Measurements from ENCODE around the gene PPT1.

The PPT1 gene

GRCh38 chr1:40034869-40035268 lies 62.2 kb downstream of the PPT1 start:
- ChIA-PET POLR2A (no interaction called here), CTCF (interaction anchor here (4.2 kb wide), 1 partner anchor 115 kb away, joined by 26 read pairs; no protein-coding TSS in a partner anchor)
- TF ChIP-seq ELF4 (IDR thresholded peaks at IDR 0.05) (no peak), NFRKB (IDR thresholded peaks at IDR 0.05) (no peak), CTBP1 (IDR thresholded peaks at IDR 0.05; ENCODE audit: borderline replicate concordance) (no peak), SUZ12 (IDR thresholded peaks at IDR 0.05) (no peak), TARDBP (IDR thresholded peaks at IDR 0.05) (no peak), PKNOX1 (IDR thresholded peaks at IDR 0.05) (no peak), FOXA1 (IDR thresholded peaks at IDR 0.05) (no peak), ZNF384 (IDR thresholded peaks at IDR 0.05) (no peak), L3MBTL2 (conservative IDR thresholded peaks at IDR 0.05) (no peak), SP1 (IDR thresholded peaks at IDR 0.05) (no peak), FOXK2 (IDR thresholded peaks at IDR 0.05) (no peak), FOXM1 (IDR thresholded peaks at IDR 0.05; ENCODE audit: borderline replicate concordance) (no peak), ARNT (IDR thresholded peaks at IDR 0.05) (no peak), BHLHE40 (IDR thresholded peaks at IDR 0.05; ENCODE audit: borderline replicate concordance) (no peak), LEF1 (IDR thresholded peaks at IDR 0.05; ENCODE audit: borderline replicate concordance) (no peak)
- DNase-seq (ENCODE audit: extremely low spot score) = no peak

DNA sequence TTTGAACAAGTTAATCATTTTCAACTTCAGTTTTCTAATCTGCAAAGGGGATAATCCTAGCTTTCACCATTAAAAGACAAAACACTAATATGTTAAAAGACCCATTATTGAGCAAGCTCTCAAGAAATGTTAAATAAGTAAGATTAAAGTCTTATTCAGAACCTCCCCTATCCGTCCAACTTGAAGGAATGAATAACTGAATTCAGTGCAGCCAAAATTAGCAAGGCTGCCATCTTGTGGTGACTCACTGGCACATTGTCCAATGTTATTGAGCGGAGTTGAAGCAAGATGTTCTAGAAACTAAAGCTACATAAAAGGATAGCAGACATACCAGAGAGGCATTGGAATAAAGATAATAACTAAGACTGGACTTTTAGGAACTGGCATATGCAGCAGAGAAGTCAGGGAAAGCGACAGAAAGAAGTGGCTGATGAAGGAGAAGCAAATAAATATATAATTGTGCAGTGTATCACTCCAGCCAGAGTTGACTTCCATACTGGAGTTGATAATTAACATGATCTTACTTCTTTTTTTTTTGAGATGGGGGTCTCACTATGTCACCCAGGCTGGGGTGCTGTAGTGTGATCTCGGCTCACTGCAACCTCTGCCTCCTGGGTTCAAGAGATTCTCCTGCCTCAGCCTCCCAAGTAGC lies 64.7 kb downstream of the PPT1 start:
- peak; percentile 56 for DNase-seq (ENCODE audit: extremely low spot score)
- TF ChIP-seq CTBP1 (IDR thresholded peaks at IDR 0.05; ENCODE audit: borderline replicate concordance) (no peak), ELF4 (IDR thresholded peaks at IDR 0.05) (no peak), LEF1 (IDR thresholded peaks at IDR 0.05; ENCODE audit: borderline replicate concordance) (no peak), SP1 (IDR thresholded peaks at IDR 0.05) (no peak), FOXM1 (IDR thresholded peaks at IDR 0.05; ENCODE audit: borderline replicate concordance) (no peak), TARDBP (IDR thresholded peaks at IDR 0.05) (no peak), L3MBTL2 (conservative IDR thresholded peaks at IDR 0.05) (no peak), BHLHE40 (IDR thresholded peaks at IDR 0.05; ENCODE audit: borderline replicate concordance) (no peak), FOXA1 (IDR thresholded peaks at IDR 0.05) (no peak), ZNF384 (IDR thresholded peaks at IDR 0.05) (no peak)
- POLR2A ChIA-PET = no interaction called here
- CTCF ChIA-PET = interaction anchor here (0.6 to 4.2 kb wide), 17 partner anchors 9 to 445 kb away, joined by 3 to 26 read pairs (median 4); no protein-coding TSS in a partner anchor

DNA sequence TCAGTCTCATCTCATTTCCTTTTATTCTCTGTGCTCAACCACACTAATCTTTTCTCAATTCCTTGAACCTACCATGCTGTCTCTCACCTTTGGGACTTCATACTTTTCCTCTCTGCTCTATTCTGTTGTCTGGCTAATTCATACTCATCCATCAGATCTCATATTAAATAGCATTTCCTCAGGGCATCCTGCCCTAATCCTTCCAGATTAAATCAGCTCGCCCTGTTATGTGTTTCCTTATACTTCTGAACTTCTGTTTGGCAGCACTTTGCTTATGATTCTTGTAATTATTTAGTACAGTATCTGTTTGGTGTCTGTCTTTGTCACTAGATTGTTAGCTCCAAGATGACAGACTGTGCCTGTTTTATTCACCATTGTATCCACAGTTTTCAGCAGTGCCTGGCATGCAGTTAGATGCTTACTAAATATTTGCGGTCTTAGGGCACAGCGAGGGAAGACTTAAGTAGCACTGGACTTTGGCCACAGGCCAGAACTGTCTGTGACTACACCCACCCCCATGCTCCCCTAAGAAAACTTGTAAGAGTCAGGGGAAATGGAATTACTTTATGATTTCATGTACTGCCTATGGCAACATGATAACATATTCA lies 66.4 kb downstream of the PPT1 start:
- TF ChIP-seq ZNF384 (IDR thresholded peaks at IDR 0.05) (no peak), SP1 (IDR thresholded peaks at IDR 0.05) (no peak), NFRKB (IDR thresholded peaks at IDR 0.05) (no peak), CTBP1 (IDR thresholded peaks at IDR 0.05; ENCODE audit: borderline replicate concordance) (no peak), FOXA1 (IDR thresholded peaks at IDR 0.05) (no peak), LEF1 (IDR thresholded peaks at IDR 0.05; ENCODE audit: borderline replicate concordance) (no peak), TARDBP (IDR thresholded peaks at IDR 0.05) (no peak), HDGF (IDR thresholded peaks at IDR 0.05; ENCODE audit: borderline replicate concordance) (no peak), PKNOX1 (IDR thresholded peaks at IDR 0.05) (no peak), L3MBTL2 (conservative IDR thresholded peaks at IDR 0.05) (no peak), FOXM1 (IDR thresholded peaks at IDR 0.05; ENCODE audit: borderline replicate concordance) (no peak), SUZ12 (IDR thresholded peaks at IDR 0.05) (no peak), ELF4 (IDR thresholded peaks at IDR 0.05) (no peak), FOXK2 (IDR thresholded peaks at IDR 0.05) (no peak), ARNT (IDR thresholded peaks at IDR 0.05) (no peak), BHLHE40 (IDR thresholded peaks at IDR 0.05; ENCODE audit: borderline replicate concordance) (no peak)
- ChIA-PET POLR2A (interaction anchor here (2.0 kb wide), 1 partner anchor 10 kb away, joined by 4 read pairs; the partner anchor contains the start of gene CAP1), CTCF (no interaction called here)
- no peak for DNase-seq (ENCODE audit: extremely low spot score)

- no peak for DNase-seq (ENCODE audit: extremely low spot score)
- ChIA-PET POLR2A (interaction anchor here (0.9 to 2.0 kb wide), 2 partner anchors 10 to 11 kb away, joined by 3 to 4 read pairs; partner anchors contain the start of gene CAP1), CTCF (no interaction called here)
- TF ChIP-seq FOXK2 (IDR thresholded peaks at IDR 0.05) (no peak), SP1 (IDR thresholded peaks at IDR 0.05) (no peak), LEF1 (IDR thresholded peaks at IDR 0.05; ENCODE audit: borderline replicate concordance) (no peak), FOXA1 (IDR thresholded peaks at IDR 0.05) (no peak), PKNOX1 (IDR thresholded peaks at IDR 0.05) (no peak), L3MBTL2 (conservative IDR thresholded peaks at IDR 0.05) (no peak), HDGF (IDR thresholded peaks at IDR 0.05; ENCODE audit: borderline replicate concordance) (no peak), ARNT (IDR thresholded peaks at IDR 0.05) (no peak), FOXM1 (IDR thresholded peaks at IDR 0.05; ENCODE audit: borderline replicate concordance) (no peak), SUZ12 (IDR thresholded peaks at IDR 0.05) (no peak), ZNF384 (IDR thresholded peaks at IDR 0.05) (no peak), BHLHE40 (IDR thresholded peaks at IDR 0.05; ENCODE audit: borderline replicate concordance) (no peak), CTBP1 (IDR thresholded peaks at IDR 0.05; ENCODE audit: borderline replicate concordance) (no peak), ELF4 (IDR thresholded peaks at IDR 0.05) (no peak), TARDBP (IDR thresholded peaks at IDR 0.05) (no peak), NFRKB (IDR thresholded peaks at IDR 0.05) (no peak)
Observed at GRCh38 chr1:40029608-40030007, 67.4 kb downstream of the PPT1 start.

GRCh38 chr1:40027647-40028046 lies 69.4 kb downstream of the PPT1 start:
- TF ChIP-seq HDGF (IDR thresholded peaks at IDR 0.05; ENCODE audit: borderline replicate concordance) (no peak), CTBP1 (IDR thresholded peaks at IDR 0.05; ENCODE audit: borderline replicate concordance) (no peak), ARNT (IDR thresholded peaks at IDR 0.05) (no peak), ELF4 (IDR thresholded peaks at IDR 0.05) (no peak), FOXA1 (IDR thresholded peaks at IDR 0.05) (no peak), FOXK2 (IDR thresholded peaks at IDR 0.05) (no peak), ZNF384 (IDR thresholded peaks at IDR 0.05) (no peak), LEF1 (IDR thresholded peaks at IDR 0.05; ENCODE audit: borderline replicate concordance) (no peak), BHLHE40 (IDR thresholded peaks at IDR 0.05; ENCODE audit: borderline replicate concordance) (no peak), TARDBP (IDR thresholded peaks at IDR 0.05) (no peak), FOXM1 (IDR thresholded peaks at IDR 0.05; ENCODE audit: borderline replicate concordance) (no peak), NFRKB (IDR thresholded peaks at IDR 0.05) (no peak), SP1 (IDR thresholded peaks at IDR 0.05) (no peak), SUZ12 (IDR thresholded peaks at IDR 0.05) (no peak), L3MBTL2 (conservative IDR thresholded peaks at IDR 0.05) (no peak), PKNOX1 (IDR thresholded peaks at IDR 0.05) (no peak)
- CTCF ChIA-PET = no interaction called here
- POLR2A ChIA-PET = no interaction called here
- no peak for DNase-seq (ENCODE audit: extremely low spot score)

Data from HEK293T (cell line).